ENCODE results near the gene SMIM27. TPM values are rescaled to one million over a fixed set of nuclear protein-coding genes. Genes with fewer than 3 reads are reported as not detected.

Gene SMIM27
- total and polyA plus RNA-seq, 12 donors: 2.6 to 34.3 (median 17.6) TPM

GRCh38 chr9:32574858-32575257 is 22.7 kb downstream of the SMIM27 start:
- no peak for TF ChIP-seq POLR2A (IDR thresholded peaks at IDR 0.05)
- TF ChIP-seq, protein P1, sequence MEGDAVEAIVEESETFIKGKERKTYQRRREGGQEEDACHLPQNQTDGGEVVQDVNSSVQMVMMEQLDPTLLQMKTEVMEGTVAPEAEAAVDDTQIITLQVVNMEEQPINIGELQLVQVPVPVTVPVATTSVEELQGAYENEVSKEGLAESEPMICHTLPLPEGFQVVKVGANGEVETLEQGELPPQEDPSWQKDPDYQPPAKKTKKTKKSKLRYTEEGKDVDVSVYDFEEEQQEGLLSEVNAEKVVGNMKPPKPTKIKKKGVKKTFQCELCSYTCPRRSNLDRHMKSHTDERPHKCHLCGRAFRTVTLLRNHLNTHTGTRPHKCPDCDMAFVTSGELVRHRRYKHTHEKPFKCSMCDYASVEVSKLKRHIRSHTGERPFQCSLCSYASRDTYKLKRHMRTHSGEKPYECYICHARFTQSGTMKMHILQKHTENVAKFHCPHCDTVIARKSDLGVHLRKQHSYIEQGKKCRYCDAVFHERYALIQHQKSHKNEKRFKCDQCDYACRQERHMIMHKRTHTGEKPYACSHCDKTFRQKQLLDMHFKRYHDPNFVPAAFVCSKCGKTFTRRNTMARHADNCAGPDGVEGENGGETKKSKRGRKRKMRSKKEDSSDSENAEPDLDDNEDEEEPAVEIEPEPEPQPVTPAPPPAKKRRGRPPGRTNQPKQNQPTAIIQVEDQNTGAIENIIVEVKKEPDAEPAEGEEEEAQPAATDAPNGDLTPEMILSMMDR (IDR thresholded peaks at IDR 0.05): no peak
- Histone ChIP-seq H3K36me3 (replicated peaks in 1 of 2) (no peaks in the 10 kb centered on the region), H3K27me3 (no peaks in the 10 kb centered on the region), H3K9me3 (replicated peaks in 1 of 3) (no peaks in the 10 kb centered on the region), H3K4me1 (replicated peaks in 1 of 2) (peaks cover 8 to 26% of the 10 kb centered on the region in 2 donors), H3K27ac (no peak overlapping the region), H3K4me3 (no peak overlapping the region)
- no peak for DNase-seq
- WGBS, 4 donors: 62 to 71% (median 67%) methylated on average over 1 of the region's 1 CpG
- intact Hi-C loops (cut with DNase I): loop anchor here (5.0 kb wide), 2 partner anchors 138 to 198 kb away; no protein-coding TSS in a partner anchor

DNA sequence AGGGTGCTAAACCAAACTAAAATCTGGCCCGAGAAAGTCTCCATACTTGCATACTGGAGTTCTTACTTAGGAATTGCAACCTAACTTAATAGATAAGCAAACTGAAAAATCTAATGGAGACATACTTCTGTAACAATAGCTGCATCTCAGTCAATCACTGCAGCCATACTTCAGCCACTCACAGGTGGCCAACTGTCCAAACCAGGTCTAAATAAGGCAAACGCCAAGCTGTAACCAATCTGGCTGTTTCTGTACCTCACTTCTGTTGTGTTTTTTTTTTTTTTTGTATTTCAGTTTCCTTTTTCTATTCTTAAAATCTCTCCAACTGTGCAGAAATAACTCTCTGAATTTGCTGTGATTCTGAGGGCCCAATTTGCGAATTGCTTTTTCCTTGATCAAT is 25.2 kb downstream of the SMIM27 start:
- intact Hi-C loops (cut with DNase I): loop anchor here (5.0 kb wide), 2 partner anchors 140 to 200 kb away; no protein-coding TSS in a partner anchor

GRCh38 chr9:32578976-32579375 is 26.8 kb downstream of the SMIM27 start:
- Histone ChIP-seq H3K9me3 (replicated peaks in 1 of 3) (no peaks in the 10 kb centered on the region), H3K36me3 (replicated peaks in 1 of 2) (no peaks in the 10 kb centered on the region), H3K4me1 (replicated peaks in 1 of 2) (no peaks in the 10 kb centered on the region), H3K4me3 (no peak overlapping the region), H3K27ac (no peak overlapping the region), H3K27me3 (no peaks in the 10 kb centered on the region)
- WGBS, 4 donors: 43 to 50% (median 48%) methylated on average over 5 of the region's 5 CpGs
- intact Hi-C loops (cut with DNase I): loop anchor here (2.0 to 5.0 kb wide), 3 partner anchors 142 to 202 kb away; no protein-coding TSS in a partner anchor
- no peak for DNase-seq
- no peak for TF ChIP-seq POLR2A (IDR thresholded peaks at IDR 0.05)
- TF ChIP-seq, protein P1 (IDR thresholded peaks at IDR 0.05): no peak

More for the DNA sequence above, 25.2 kb downstream of the SMIM27 start:
- H3K27ac ChIP-seq: no peak overlapping the region
- no peaks in the 10 kb centered on the region for H3K27me3 ChIP-seq
- TF ChIP-seq, protein P1 (IDR thresholded peaks at IDR 0.05): no peak
- no peak for TF ChIP-seq POLR2A (IDR thresholded peaks at IDR 0.05)
- H3K4me1 ChIP-seq (replicated peaks in 1 of 2): peaks cover 0 to 4% of the 10 kb centered on the region in 2 donors
- WGBS, 4 donors: 58 to 70% (median 68%) methylated on average over 3 of the region's 3 CpGs
- H3K9me3 ChIP-seq (replicated peaks in 1 of 3): no peaks in the 10 kb centered on the region
- no peak for DNase-seq
- no peak overlapping the region for H3K4me3 ChIP-seq
- H3K36me3 ChIP-seq (replicated peaks in 1 of 2): no peaks in the 10 kb centered on the region

DNA sequence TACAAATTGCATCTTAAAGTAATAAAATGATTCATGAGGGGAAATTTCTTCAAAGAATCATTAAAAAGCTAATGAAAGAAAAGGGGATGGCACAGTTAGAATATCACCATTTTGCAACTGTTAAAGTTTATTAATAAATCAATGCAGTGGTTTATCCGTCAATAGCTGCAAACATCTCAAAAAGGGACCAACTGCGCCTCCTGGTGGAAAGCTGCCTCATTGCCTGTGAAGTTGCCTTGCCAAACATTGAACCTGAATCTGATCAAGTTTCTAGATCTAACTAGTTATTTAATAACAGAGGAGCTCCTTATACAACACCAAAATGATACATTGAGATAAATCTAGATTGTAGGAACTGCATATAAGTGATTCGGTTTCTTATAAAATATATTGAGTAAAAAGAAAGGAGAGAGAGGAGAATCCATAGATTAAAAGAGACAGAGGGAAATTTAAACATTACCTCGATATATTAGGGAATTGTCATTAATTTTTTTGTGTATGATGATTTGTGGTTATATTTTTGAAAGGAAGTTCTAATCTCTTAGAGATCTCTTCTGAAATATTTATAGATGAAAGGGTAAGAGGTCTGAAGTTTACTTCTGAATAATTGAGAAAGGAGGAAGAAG is 27.7 kb downstream of the SMIM27 start:
- no peaks in the 10 kb centered on the region for H3K27me3 ChIP-seq
- no peak overlapping the region for H3K4me3 ChIP-seq
- no peak overlapping the region for H3K27ac ChIP-seq
- no peaks in the 10 kb centered on the region for H3K36me3 ChIP-seq (replicated peaks in 1 of 2)
- no peak for TF ChIP-seq POLR2A (IDR thresholded peaks at IDR 0.05)
- TF ChIP-seq, protein P1 (IDR thresholded peaks at IDR 0.05): peak; percentile 80 to 94 (median 88)
- intact Hi-C loops (cut with DNase I): loop anchor here (2.0 to 5.0 kb wide), 5 partner anchors 143 to 392 kb away; no protein-coding TSS in a partner anchor
- H3K4me1 ChIP-seq (replicated peaks in 1 of 2): no peaks in the 10 kb centered on the region
- WGBS, 4 donors: 16 to 20% (median 16%) methylated on average over 4 of the region's 4 CpGs
- no peaks in the 10 kb centered on the region for H3K9me3 ChIP-seq (replicated peaks in 1 of 3)
- DNase-seq: peak; percentile 56 to 91 (median 74)
